Bronchial epithelial cell (primary cell): ENCODE results near the gene LRRC27. TPM values are rescaled to one million over a fixed set of nuclear protein-coding genes. Genes with fewer than 3 reads are reported as not detected.
"Not testable (repeated sequence)": the region's sequence is repeated elsewhere in the genome, so short reads cannot be mapped to it uniquely, and the experiment has no call there.

Experiments
- DNase-seq: peaks from one replicate; pipeline ENCODE4 v3.0.0-alpha.2; 2010; ENCODE audit warnings: low read depth
- FAIRE-seq: peaks from 2 replicates; lab custom pipeline; 2011; peaks lifted over from hg19 to GRCh38; lab: Jason Lieb, UNC
- H3K27me3 ChIP-seq: 2 replicates; pipeline ENCODE4 v1.5.1; 2011; ENCODE audit warnings: low read length; ENCODE audit not compliant: control insufficient read depth, insufficient read depth
- H3K36me3 ChIP-seq: 2 replicates; pipeline ENCODE4 v1.5.1; 2011; ENCODE audit warnings: low read length; ENCODE audit not compliant: control insufficient read depth, insufficient read depth
- H3K4me3 ChIP-seq: 2 replicates; pipeline ENCODE4 v1.5.1; 2011; ENCODE audit warnings: mild to moderate bottlenecking, low read depth, low read length, control low read depth
- total RNA-seq: library from RNA; depleted of rRNA; stranded (reverse); fragments of >200 nt; gene quantifications from 2 replicates; pipeline ENCODE4 v1.2.1, GENCODE V29; 2014
- TF ChIP-seq, protein P1 (sequence below): IDR thresholded peaks from 2 replicates; pipeline ENCODE4 v1.5.1; 2011; ENCODE audit warnings: mild to moderate bottlenecking, moderate library complexity, low read length, control low read depth, inconsistent platforms; ENCODE audit not compliant: insufficient read depth, severe bottlenecking

The LRRC27 gene
- total RNA-seq, 1 donor from 2014 or later, result 4.7 TPM

DNA sequence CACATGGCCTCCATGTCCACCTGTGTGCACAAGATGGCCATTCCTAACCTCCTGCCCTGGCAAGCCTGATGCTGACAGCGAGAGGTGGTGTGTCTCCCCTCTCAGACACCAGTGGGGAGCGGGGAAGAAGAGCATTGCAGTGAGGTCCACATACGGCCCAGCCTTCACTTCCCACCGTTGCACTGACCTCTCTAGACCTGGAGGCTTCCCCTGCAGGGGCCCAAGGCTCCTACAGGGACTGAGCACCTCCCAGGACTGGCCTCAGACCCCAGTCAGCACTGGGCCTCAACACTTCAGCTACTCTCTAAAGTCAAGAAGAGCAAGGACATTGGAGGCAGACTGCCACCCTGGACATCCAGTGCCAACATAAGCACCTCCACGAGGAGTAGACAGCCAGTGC, 40.2 kb upstream of the LRRC27 start:
- no peaks in the 10 kb centered on the region for H3K27me3 ChIP-seq
- no peaks in the 10 kb centered on the region for H3K36me3 ChIP-seq
- FAIRE-seq (no peak), DNase-seq (no peak)
- no peak overlapping the region for H3K4me3 ChIP-seq
- TF ChIP-seq, protein P1, sequence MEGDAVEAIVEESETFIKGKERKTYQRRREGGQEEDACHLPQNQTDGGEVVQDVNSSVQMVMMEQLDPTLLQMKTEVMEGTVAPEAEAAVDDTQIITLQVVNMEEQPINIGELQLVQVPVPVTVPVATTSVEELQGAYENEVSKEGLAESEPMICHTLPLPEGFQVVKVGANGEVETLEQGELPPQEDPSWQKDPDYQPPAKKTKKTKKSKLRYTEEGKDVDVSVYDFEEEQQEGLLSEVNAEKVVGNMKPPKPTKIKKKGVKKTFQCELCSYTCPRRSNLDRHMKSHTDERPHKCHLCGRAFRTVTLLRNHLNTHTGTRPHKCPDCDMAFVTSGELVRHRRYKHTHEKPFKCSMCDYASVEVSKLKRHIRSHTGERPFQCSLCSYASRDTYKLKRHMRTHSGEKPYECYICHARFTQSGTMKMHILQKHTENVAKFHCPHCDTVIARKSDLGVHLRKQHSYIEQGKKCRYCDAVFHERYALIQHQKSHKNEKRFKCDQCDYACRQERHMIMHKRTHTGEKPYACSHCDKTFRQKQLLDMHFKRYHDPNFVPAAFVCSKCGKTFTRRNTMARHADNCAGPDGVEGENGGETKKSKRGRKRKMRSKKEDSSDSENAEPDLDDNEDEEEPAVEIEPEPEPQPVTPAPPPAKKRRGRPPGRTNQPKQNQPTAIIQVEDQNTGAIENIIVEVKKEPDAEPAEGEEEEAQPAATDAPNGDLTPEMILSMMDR, result no peak

DNA sequence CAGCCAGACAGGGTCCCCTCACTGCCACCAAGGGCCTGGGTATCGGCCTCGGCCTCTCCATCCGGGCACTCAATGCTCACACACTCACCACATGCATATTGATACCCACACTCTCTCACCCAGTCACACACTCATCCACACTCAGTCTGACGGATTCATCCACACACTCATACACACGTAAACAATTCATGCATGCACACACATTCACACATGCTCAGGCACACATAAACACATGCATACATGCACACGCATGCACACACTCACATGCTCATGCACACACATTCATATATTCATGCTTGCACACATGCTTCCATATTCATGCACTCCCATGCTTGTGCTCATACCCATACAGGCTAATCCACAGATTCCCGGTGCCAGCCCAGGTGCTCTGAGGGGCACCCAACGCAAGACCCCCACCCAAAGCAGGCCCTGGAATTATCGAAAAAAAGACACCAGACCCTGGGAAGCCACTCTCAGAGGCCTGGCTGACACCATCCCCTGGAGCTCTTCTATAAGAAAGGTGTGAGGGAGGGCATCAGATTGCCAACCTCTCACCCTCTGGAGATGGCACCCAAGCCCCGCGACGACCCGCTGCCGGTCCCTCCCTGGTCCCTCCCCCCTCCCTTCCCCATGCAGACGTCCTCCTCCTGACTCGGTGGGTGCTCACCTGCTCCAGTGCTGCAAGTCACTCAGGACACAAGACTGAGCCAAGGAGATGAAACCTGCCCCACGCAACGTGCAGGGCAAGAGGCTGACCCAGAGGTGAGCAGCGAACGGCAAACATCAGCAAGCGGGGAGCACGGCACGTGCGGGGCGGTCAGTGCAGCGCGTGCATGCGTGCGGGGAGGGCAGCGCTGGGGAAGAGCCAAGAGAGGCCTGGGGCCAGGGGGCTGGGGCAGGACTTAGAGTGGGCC, 39.4 kb upstream of the LRRC27 start:
- Histone ChIP-seq H3K27me3 (no peaks in the 10 kb centered on the region), H3K4me3 (no peak overlapping the region), H3K36me3 (no peaks in the 10 kb centered on the region)
- no peak for DNase-seq
- peak; percentile 86 for FAIRE-seq
- TF ChIP-seq, protein P1, result no peak

DNA sequence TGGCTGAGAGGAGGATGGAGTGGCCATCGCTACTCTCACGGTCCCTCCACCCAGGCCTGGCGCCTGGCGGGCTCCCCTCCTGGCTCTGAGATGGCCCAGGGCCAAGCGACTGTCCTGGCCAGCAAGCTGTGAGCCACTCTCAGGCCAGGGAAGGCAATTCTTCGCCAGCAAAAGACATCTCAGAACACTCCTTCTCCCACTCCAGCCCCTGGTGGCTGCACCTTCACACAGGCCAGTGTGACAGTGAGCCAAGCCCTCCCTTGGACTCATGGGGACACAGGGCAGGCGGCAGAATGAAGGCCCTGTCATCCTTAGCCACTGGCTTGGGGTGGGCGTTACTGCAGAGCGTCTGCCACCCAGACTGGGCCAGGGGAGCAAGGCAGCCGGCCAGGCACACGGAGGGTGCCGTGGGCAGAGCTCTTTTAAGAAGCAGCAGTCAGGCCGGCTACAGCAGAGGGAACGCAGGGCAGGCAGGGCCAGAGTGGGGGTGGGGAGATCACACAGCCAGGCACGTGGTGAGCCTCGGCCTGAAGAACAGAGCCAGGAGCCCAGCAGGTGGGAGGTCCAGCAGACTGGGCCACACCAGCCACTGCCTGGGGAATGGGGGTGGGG, 38.7 kb upstream of the LRRC27 start:
- TF ChIP-seq, protein P1, result no peak
- DNase-seq (no peak), FAIRE-seq (no peak)
- no peaks in the 10 kb centered on the region for H3K27me3 ChIP-seq
- H3K4me3 ChIP-seq, result no peak overlapping the region
- H3K36me3 ChIP-seq, result no peaks in the 10 kb centered on the region

DNA sequence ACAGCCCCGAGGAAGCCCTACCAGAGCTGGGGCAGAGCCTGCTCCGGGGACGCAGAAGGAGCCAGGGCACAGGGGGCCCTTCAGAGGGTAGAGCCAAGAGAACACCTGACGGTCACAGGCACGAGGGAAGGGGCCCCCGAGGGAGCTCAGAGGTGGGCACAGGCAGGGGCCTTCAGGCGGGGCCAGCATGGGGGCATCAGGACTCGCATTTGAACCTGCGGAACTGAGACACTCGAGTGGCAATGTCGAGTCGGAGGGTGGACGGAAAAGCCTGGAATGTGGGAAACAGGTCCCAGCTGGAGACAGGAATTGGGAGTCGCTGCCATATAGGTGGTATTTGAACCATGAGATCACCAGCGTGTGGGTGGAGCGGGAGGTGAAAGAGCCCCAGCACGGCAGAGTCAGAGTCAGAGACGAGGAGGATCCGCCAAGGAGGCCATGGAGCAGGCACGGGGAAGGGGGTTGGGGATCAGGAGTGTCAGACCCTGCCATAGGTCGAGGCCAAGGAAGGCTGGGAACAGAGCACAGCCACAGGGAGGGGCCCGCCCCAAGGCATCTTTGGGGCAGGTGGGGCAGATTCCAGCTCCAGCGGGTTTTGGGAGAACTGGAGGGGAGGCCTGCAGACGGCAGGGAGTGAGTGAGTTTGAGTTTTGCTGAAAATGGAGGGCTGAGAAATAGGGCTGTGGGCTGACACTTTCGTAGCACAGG, 38.0 kb upstream of the LRRC27 start:
- FAIRE-seq, result no peak
- DNase-seq, result no peak
- TF ChIP-seq, protein P1, result no peak
- Histone ChIP-seq H3K27me3 (no peaks in the 10 kb centered on the region), H3K4me3 (no peak overlapping the region), H3K36me3 (no peaks in the 10 kb centered on the region)

DNA sequence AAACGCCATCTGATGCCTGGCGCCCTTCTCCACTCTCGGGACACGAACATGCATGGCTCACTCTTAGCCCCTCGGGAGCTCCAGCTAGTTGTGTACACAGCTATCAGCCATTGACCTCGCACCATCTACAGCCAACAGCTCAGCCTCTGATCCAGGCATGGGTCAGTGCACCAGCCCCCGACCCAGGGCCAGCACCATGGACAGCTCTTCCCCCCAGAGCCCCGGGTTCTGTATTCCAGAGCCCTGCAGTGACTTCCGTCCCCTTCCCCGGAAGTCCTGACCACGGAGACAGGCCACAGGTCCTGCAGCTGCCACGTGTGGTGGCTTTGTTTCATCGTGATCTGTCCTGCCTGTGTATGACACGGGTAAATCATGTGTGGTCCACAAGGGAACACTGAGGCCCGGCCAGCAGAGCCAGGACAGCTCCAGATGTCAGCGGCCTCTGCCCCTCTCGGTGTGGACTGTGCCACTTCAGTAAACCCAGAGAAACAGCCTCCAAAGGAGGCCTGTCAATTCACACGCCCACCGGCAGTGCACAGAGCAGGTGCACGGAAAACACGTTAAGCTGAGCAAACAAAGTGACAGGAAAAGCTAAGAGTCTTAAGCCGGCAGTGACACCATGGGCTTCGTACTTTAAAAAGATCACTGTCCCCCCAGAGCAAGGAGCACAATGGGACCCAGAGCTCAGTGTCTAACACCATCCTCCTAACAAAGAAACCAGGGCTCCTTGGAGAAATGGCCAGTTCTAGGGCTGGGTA, 37.3 kb upstream of the LRRC27 start:
- H3K4me3 ChIP-seq, result no peak overlapping the region
- TF ChIP-seq, protein P1, result no peak
- no peaks in the 10 kb centered on the region for H3K36me3 ChIP-seq
- FAIRE-seq (no peak), DNase-seq (no peak)
- no peaks in the 10 kb centered on the region for H3K27me3 ChIP-seq

DNA sequence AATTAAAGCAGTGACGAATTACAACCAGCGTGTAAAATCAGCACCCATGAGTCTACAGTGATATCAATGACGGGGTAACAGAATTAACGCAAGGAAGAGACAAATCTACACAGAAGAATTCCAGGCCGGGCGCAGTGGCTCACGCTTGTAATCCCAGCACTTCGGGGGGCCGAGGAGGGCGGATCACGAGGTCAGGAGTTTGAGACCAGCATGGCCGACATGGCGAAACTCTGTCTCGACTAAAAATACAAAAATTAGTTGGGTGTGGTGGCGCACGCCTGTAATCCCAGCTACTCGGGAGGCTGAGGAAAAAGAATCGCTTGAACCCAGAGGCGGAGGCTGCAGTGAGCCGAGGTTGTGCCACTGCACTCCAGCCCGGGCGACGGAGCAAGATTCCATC, 36.5 kb upstream of the LRRC27 start:
- H3K27me3 ChIP-seq, H3K36me3 ChIP-seq, DNase-seq, H3K4me3 ChIP-seq, FAIRE-seq: not testable (repeated sequence)
